GM19035 (cell line): Measurements from ENCODE around the gene OTOG.

Experiments
- ATAC-seq: cut with Tn5 transposase; IDR thresholded peaks from one replicate; pipeline ENCODE4 v1.9.1; 2021; ENCODE audit not compliant: unreplicated experiment

Gene OTOG

DNA sequence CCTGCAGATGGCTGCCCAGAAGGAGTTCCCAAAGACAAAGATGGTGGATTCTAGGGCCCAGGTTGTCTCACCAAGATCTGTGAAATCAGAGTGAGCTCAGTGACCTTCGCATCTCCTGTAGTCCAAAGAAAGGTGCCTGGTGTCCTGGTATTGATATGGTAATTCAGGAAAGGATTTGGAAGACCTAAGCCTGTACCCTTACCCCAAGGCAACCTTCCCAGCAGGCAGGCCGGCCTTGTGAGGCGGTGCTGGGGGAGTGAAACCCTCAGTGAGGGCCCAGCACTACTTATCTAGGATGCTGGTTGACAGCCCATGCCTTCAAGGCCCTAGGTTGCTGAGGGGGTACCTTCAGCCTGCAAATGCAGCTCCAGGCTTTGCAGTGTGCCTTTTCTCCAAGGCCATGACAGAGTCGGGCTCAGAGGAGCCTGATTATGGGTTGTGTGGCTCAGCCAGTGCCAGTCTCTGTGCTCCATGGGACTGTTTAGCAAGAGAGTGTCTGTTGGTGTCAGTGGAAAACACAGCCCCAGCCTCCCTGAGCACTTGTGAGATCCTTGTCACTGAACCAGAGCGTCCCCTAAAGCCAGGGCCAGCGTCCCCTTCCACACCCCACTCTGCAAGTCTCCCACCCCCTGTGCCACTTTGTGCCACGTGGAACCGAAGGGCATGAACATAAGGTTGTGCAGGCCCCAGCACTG lies 99.5 kb downstream of the OTOG start:
- ATAC-seq = no peak

DNA sequence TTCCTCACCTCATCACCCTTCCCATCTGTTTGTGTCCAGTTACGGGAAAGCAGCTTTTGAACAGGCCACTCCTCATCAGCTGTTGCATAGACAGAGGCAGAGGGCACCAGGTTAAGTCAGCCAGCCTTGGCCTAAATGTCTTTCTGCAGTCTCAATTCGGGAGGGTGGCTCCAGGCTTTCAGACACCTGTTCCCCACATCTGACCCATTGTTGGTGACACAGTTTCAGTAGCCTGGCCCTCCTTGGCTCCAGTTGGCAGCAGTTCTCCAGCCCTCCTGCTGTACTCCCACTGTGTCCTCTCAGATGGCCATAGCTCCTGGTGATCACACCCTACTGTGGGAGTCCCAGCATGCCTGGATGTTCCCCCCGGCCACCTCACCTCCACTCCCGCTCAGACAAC lies 101.5 kb downstream of the OTOG start:
- ATAC-seq = no peak

DNA sequence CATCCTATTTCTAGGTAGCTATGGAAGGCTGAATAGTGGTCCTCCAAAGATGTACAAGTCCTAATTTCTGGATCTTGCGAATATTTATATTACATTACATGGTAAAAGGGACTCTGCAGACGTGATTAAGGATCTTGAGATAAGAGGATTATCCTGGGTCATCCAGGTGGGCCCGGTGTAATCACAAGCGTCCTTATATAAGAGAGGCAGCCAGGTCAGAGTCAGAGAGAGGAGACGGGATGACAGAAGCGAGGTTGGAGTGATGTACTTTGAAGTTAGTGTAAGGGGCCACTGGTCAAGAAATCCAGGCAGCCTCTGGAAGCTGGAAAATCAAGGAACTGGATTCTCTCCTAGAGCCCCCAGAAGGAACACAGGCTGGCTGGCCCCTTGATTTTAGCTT lies 102.2 kb downstream of the OTOG start:
- no peak for ATAC-seq

DNA sequence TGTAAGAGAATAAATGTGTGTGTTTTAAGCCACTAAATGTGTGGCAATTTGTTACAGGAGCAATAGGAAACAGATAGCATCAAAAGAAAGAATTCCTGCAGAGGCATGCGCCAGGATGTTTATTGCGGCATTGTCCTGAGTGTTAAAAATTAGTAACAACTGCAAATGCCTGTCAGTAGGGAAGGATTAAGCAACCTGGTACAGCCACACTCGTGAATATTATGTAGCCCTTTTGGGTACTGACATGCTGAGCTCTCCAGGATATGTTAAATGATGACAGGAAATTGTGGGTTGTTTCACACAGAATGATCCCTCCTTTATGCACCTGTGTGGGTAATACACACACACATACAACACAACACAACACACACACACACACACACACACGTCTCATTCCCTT lies 102.6 kb downstream of the OTOG start:
- no peak for ATAC-seq

DNA sequence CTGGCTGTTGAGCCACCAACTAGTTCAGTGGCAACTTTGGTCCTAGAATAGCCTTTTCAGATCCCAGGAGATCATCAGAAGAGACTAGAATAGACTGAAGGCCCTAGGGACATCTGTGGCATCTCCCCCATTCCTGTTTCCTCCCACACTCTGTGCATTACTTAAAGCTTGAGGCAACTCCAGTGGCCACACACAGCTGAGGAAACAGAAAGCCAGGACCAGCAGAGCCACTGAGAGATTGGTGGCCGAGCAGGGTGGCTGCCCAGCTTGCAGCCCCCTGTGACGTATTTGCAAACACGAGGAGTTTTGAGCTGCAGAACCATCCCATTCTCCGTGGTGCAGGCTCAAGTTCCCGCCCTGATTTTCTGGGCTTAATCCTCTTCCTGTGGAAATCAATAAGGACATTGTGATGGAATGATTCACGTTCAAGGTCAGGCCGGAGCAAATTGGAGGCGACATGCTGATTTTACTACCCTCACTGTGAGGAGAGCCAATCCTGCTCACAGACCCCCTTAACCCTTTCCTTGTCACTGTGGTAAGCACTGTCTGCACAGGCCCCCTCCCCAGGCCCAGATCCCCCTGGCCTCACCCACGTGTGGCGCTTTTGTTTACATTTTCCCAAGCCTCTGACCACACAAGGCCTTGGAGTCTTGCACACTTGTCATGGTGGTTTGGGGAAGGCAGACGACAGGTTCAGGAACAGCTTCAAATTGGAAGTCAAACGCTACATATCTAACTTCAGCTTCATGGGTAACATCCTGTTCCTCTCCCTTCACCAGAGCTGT lies 103.3 kb downstream of the OTOG start:
- no peak for ATAC-seq

DNA sequence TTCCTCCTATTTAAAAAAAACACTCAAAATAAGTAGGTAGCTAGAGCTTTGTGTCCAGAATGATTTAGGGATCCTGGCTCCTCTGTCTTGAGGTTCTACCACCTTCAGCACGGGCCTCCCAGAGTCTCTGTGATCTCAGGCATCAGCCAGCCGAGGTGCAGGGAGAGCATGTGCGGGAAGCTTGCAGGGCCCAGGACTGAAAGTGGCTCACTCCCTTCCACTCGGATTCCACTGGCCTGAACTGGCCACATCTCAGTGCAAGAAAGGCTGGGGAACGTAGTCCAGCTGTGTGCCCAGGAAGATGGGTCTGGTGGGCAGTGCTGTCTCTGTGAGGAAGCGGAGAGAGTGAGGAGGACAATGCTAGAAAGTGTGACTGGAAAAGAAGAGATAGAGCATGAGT lies 104.0 kb downstream of the OTOG start:
- ATAC-seq = no peak

DNA sequence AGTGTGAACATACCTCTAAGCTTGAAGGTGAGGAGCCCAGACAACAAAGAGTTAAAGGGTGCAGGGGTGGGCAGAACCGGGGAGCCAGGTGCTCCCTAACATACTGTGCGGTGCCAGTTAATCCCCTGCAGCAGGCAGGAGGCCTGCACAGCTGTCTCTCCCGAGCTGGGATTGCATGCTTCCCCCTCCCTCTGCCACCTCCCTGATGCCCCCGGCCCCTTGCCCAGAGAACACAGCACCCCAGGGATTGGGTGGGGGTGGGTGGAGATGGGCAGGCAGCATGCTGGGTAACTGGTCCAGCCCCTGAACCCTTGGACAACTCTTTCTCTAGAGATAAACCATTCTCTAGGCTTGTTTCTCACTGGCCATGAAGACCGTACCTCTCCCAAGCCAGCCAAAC lies 104.6 kb downstream of the OTOG start:
- ATAC-seq = no peak

DNA sequence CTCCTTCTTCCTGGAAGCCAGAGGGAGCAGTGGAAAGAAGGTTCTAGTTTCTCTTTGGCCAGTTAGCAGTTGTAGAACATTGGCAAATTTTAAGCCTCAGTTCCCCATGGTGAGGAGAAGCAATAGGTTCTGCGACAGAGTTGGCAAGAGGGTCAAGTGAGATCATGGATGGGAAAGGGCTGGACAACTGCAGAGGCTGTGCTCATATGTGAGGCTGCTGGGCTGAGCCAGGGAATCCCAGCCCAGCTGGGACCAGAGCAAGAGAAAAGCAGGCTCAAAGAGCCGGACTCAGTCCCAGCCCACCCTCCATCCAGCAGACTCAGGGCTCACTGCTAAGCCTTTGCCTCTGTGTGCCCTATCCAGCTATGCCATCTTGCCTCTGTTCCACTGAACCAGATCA lies 105.5 kb downstream of the OTOG start:
- ATAC-seq = no peak

DNA sequence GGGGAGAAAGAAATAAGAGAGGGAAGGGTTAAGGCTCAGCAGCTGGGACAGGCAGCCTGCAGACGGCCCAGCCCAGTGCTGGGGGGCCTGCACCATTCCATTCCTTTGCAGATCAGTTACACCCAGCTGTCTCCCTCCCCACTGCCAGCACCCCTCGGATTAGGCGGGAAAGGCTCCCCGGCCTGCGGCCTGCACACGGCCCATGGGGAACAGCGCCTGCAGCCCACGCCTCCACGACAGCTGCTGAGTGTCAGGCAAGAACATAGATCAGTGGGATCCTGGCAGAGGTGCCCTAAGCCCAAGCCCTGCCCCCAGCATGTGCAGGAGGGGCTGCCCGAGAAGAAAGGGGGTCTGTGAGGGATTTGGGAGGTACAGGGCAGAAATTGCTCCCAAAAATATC lies 106.6 kb downstream of the OTOG start:
- ATAC-seq = no peak

DNA sequence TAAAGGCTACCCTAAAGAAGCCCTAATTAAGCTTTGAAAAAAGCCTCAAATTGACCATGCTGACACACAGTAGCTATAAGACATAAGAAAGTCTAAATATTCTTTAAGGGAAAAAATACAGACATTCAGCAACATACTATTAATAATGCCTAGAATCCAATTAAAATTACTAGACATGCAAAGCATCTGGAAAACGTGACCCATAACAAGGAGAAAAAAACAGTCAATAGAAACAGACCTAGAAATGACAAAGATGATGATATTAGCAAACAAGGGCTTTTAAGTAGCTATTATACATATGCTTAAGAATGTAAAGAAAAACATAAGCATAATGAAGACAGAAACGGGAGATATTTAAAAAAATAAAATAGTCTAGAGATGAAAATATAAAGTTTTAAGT lies 108.6 kb downstream of the OTOG start:
- no peak for ATAC-seq

DNA sequence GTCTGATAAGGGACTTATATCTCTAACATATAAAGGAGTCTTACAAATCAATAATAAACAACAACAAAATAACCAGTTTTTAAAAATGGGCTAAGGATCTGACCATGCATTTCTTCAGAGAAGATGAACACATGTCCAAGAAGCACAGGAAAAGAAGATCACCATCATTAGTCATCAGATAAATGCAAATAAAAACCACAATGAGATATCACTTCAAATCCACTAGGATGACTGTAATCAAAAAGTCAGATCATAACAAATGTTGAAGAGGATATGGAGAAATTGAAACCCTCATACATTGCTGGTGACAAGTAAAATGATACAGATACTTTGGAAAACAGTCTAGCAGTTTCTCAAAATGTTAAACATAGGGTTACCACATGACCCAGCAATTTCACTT lies 111.2 kb downstream of the OTOG start:
- ATAC-seq = no peak

DNA sequence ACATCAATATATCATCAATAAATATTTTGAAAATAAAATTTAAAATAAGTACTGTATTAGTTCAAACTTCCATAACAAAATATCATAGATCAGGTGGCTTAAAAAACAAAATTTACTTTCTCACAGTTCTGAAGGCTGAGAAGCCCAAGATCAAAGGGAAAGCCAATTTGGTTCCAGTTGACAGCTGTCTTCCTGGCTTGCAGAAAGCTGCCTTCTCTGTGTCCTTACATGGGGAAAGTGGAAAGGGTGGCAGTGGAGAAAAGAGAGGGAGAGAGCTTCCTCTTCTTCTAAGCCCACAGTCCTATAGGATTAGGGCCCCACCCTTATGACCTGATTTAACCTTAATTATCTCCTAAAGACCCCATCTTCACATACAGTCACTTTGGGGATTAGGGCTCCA lies 121.1 kb downstream of the OTOG start:
- ATAC-seq = no peak

DNA sequence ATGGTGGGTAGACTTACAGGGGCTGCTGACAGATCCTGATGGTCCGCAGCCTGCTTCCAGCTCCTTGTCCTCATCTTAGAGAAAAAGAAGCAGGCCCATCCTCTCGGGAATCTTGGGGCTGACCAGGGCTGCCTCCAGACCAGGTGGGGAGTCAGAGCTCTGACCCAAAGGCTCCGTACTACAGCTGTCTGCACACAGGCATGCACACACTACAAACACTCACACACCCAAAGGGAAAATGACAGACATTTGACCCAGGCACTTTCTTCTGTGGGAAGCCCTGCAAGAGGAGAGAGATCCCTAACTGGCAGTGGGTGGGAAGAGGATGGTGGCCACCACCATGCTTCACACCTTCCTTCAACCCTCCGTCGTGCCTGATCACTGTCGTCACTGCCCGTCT lies 125.4 kb downstream of the OTOG start:
- ATAC-seq = no peak

DNA sequence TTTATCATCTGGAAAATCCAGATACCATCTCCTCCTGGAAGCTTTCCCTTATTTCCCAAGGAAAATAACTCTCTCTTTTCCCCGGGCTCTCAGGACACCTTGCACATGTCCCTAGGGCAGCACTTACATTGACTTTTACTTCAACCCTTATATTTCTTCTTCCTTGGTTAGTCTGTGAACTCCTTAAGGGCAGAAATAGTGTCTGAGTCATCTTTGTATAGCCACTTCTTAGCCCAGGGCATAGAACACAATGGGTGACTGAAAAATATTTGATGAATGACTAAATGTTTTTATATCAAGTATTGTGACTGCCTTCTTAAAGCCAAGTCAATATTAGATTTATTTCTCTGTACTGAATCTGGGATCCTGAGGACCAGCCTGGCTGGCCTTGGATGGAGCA lies 126.9 kb downstream of the OTOG start:
- no peak for ATAC-seq

DNA sequence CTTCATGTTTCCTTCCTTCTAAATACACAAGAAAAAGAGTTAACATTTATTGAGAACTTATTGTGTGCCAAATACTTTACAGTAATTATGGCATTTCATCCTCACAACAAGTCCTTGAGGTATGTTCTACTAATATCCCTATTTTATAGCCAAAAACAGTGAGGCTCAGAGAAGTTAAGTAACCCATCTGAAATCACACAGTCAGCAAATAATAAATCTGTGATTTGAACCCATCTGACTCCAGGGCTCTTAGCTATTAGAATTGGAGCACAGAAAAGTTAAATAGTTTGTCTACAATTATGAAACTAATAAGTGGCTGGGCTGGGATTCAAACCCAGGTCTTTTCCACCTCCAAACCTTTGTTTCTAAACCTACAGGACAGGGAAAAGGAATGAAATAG lies 135.8 kb downstream of the OTOG start:
- no peak for ATAC-seq

DNA sequence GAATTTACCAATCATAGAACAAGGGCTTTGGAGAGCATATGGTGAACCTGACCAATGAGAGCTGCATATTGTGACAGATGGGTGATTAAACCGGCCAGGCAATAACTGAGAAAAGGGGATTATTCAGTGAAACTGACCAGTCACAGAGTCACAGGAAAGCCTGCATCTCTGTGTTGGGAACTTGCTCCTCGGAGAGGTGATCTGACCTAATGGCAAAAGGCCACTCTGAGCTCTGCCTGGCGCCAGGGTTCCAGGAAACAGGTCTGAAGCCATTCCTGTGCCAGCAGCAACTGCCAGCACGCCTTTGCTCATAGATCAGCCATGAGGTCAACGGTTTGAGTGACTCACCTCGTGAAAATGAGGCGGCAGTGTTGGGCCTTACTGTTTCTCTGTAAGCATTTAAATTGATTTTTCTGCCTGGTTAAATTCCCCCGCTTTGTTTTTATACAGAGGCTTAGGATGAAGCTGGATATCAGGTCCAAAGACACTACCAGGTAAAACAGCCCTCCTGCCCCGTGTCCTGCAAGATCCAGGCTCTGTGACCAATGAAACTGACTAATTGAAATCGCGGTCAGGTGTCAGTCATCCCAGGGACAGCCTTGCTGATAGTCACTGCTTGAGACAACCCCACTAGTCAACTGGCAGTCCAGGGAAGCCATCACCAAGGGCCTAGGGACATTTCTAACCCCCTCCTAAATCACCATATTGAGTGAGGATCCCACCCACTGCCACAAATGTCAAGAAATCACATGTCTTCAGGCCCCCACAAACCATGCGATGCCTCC lies 136.5 kb downstream of the OTOG start:
- no peak for ATAC-seq

DNA sequence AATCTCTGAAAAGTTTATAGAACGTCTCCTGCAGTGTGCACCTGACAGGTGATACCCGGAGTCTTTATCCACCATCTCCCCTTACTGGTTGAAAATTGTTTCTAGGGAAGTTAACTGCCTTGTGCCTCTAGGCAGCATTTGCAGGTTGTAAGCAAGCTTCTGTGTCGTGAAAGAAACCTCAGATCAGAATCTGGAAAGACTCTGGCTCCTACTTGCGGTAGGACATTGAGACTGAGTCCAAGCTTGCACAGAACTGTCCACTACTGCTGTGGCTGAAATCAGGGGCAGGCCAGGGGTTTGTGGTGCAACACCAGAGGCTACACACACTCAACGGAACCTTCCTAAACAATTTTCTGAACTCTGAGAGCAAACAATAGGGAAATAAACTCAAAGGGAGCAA lies 137.5 kb downstream of the OTOG start:
- no peak for ATAC-seq

DNA sequence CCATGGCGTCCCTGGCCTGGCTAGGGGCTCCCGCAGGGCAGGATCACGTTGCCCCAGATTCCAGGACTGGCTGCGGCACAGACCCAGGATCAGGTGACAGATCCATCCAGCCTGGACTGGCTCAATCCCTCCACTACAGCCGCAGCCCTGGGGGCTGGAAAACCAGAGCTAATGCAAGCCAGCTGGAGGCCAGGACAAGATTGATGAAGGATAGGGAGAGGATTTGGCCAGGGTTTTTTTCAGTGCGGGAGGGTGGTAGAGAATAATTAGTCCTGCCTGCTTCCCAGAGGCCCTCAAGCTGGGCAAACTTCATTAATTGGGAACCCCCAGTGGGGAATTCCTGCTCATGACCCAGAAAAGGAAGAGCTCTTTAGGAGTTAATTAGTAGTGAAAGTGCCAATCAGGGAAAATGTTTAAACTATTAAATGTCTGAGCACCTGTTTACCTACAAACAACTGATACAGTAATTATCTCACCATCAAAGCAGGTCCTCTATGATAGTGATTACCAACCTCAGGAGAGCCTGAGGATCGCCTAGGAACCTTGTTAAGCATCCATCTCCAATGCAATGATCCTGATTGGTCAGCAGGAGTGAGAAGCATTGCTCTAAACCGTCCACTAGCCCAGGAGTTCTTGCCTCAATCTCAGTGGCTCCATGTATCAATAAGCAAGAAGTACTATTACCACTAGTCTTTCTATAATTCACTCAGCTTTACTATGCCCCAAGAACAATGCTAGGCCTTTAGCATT lies 139.3 kb downstream of the OTOG start:
- no peak for ATAC-seq

DNA sequence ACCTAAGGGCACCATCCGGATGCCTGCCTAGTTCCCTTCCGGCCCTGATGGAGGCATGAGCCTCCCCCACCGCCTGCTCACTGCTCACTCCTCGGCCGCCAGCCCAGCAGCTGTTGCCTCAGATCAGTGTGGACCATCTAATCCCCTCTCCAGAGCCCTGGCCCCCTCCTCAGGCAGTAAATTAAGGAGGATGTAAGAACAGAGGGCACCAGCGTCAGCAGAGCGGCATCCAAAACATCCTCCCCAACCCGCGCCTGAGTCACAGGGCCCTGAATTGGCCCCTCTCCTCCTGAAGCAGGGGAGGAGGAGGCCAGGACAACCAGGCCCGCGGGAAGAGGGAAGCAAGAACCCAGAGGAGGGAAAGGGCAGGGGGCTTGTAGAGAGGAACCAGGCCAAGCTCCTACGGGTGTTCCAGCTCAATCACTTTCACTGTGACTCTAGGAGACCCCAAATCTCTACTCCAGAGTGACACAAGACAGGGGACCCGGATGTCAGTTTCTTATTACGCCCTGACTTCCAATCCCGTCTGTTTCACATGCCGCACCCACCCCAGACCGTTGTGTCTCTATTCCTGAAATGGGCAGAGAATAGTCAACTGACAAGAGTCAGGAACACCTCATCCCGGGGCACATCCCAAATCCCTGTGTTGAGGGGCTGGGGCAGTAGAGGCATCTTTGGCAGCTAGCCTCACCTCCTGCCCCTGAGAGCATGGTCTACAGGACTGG lies 141.0 kb downstream of the OTOG start:
- no peak for ATAC-seq

DNA sequence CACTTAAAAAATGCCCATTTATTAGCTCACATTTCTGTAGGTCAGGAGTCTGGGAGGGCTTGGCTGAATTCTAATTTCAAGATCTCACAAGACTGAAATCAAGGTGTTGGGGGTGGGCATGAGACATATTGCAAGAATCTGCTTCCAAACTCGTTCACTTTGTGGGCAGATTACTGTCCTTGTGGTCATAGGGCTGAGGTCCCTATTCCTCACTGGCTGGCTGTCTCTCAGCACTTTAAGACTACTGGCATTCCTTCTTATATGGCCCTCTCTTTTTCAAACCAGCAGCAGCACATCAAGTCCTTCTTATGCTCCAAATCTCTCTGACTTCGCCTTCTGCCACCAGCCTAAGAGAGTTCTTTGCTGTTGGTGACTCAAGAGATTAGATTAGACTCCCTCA lies 144.5 kb downstream of the OTOG start:
- ATAC-seq = no peak

DNA sequence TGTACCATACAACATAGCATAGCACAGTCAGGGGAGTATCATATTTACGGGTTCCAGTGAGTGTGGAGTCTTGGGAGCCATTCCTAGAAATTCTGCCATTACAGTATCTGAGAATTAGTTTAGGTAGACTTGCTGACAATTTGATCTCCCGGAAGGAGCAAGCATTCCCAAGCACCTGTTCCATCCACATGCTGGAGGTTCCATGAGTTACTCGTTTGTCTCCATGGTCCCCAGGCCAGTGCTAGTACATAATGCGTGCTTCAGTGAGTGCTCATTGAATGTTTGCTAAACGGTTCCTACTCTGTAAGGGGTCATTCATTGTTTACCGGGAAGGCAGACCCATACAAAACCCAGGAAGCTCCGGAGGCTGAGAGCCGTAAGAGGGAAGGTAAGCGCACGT lies 144.9 kb downstream of the OTOG start:
- no peak for ATAC-seq
